Cortex of kidney (tissue), 1 donor: Measurements from ENCODE around the gene SLC32A1.

Source experiments
- DNase-seq: peaks from one replicate; lab custom pipeline; 2025; lab: John Stamatoyannopoulos, UW

SLC32A1 gene

GRCh38 chr20:38725931-38726803 is 1.9 kb downstream of the SLC32A1 start:
- DNase-seq, result no peak

DNA sequence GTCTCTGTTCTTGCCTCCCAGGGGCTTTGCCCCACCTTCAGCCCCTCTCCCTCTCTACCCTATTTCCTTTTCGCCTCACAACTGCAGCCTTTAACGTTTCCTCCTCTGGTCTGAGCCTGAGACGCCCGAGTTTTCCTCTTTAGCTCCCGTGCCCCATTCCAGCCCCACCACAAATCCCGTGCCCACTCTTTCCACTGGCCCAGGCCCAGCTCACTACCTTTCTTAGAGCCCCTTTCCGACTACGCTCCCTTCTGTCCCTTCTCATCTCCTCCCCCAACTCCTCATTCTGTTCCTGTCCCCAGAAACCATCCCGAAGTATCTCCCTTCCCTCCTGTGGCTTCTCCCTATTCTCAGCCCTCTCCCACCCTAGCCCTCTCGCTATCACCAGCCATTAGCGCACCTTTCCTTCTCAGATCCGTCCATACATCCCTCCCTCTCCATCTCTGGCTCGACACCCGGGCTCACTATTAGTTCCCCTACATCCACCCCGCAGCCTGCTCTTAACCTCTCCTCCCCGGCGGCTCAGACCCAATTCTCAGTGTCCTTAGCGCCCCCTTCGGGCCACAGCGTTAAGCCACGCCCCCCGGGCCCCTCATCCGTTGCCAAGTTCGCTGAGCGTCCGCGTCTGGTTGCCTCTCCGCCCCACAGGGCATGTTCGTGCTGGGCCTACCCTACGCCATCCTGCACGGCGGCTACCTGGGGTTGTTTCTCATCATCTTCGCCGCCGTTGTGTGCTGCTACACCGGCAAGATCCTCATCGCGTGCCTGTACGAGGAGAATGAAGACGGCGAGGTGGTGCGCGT is 2.7 kb downstream of the SLC32A1 start:
- DNase-seq, result no peak

DNA sequence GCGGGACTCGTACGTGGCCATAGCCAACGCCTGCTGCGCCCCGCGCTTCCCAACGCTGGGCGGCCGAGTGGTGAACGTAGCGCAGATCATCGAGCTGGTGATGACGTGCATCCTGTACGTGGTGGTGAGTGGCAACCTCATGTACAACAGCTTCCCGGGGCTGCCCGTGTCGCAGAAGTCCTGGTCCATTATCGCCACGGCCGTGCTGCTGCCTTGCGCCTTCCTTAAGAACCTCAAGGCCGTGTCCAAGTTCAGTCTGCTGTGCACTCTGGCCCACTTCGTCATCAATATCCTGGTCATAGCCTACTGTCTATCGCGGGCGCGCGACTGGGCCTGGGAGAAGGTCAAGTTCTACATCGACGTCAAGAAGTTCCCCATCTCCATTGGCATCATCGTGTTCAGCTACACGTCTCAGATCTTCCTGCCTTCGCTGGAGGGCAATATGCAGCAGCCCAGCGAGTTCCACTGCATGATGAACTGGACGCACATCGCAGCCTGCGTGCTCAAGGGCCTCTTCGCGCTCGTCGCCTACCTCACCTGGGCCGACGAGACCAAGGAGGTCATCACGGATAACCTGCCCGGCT is 3.4 kb downstream of the SLC32A1 start:
- DNase-seq, result no peak

GRCh38 chr20:38728191-38728781 is 4.0 kb downstream of the SLC32A1 start:
- no peak for DNase-seq

DNA sequence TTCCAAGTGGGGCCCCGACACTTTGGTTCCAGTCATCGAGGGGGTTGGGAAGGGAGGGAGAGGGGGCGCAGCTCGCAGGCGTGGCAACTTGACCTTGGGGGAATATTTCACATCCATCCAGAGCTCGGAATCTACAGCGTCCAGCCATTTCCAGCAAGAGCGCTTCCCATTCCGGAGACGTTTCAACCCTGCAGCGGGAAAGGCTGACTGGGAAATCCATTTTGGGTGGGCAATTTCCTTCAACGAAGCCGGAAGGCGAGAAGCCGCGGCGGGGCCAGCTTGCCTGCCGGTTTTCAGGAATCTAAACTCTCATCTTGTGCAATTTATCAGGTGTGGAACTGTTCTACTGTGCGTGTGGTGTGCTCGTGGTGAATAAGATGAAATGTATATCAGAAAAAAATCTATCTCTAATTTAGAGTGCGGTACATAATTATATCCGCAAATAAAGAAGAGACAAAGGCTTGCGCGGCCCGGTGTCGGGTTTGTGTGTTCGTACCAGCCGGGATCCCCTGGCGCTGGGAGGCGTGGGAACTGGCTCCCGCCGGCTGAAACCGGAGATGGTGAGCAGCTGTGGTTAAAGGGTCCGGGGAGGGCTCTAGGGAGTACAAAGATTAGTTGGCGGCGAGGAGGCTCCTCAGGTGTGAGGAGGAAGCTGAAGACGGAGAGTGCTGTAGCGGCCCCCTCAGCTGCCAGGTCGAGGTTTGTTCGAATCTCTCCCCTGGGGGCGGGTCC is 4.8 kb downstream of the SLC32A1 start:
- DNase-seq, result no peak

DNA sequence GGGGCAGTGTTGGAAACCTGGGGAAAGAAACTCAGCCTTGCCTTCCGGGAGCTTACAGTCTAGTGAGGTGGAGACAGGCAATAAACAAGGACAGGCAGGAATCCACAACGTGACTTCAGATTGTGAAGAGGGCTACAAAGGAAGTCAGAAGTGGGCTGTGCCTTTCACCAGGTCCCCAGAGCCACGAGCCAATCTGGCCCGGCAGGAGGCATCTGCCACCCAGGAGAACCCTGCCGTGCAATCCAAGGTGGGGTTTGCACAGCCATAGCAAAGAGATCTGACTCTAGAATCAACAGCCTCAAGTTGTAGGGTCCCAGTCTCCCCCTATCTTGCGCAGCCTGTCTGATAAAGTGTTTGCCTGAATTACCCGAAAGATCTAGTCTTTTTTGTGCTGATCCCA is 5.5 kb downstream of the SLC32A1 start:
- DNase-seq, result no peak

DNA sequence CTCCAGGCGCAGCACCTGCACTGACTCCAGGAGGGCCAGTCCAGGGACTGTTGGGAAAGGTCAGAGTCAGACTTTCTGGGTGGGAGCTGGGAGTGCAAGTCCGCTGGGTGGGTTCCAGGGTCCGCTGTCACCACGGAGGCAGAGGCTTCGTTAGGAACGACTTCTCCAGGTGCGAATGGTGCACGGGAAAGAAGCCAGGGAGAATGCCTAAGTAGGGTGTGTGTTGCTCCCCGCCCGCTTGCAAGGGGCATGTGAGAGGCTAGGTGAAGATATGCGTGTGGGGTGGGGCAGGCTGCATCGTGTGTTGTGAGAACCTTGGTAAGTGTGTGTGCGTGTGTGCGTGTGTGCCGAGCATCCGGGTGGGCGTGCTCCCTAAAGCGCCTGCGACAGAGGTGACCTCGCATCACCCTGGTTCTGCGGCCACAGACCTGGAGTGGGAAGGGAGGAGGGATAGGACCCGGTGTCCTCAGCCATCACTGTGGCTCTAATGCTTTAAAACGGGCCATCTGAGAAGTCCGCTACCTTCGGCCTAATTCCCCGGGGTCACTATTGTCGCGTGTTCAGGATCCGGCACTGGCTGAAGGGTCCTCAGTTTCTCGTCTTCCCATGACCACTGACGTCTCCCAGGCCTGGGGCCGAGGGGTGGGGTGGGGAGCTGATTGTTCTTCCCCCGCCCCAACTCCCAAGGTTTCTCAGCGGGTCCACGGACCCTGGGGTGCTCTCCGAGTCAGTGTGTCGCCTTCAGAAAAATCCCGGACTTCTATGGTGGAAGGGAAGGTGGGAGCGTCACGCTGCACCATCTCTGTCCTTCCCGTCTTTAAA is 6.1 kb downstream of the SLC32A1 start:
- no peak for DNase-seq

DNA sequence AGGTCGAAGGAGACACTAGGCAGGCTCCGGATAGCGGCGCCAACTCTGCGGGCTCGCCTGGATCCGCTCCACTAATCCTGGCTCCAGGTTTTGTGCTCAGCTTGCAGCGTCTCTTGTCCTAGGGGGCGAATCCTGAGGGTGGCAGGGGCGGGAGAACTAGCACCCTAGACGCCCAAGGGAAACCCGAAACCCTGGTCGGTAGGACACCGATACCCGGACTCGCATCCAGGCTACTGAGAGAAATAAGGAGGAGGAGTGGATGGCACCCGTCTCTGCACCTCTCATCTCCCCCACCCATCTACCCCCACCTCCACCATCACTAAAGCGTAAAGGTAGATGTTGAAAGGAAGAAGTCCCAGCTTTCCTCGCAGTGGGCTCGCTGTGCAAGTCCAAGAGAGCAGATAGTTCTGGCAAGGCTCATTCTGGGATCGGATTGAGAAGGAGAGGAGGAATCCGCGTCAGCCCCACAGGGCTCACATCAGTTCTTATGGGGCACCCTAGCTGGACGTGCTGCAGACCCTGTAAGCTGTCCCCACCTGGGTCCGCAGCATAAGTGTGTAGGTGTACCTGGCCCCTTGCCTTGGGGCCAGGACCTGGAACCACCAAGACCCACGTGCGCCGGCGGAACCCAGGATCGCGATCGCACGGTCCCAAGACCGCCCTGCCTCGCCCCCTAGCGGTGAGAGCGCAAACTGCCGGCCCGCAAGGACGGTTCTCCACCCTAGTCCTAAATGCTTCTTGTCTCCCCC is 6.9 kb downstream of the SLC32A1 start:
- no peak for DNase-seq

DNA sequence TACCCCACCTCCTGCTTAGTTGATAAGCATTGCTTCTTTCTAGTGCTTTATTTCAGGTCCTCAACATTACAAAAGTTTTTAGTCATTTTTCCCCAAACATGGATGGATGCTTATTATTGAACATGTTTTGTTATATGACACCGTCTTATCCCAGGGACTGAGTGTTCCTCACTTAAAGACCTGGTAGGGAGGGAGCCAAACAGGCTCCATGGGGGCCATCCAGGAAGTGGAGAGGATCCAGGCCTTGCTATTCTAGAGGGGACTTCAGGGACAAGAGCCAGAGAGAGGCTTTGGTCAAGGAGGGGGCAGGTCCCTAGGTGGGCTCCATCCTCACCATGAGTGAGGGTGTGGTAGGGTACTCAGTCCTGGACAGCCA is 7.4 kb downstream of the SLC32A1 start:
- no peak for DNase-seq

DNA sequence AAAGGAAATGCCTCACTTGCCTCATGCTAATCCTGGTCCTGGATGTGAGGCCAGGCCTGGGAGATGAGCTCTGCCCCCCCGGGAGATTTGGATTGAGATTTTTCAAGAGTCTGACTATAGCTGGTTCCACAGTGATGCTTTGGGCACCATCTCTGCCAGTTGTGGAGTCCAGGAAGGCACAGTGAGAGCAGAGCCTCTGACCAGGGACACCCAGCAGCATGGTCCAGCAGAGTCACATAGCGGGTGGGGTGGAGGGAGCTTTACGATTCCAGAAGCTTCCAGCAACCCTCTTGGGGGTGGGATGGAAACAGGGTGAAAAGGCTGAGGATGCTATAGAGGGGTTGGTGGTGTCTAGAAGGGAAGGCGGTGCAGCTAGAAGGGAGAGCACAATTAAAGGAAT is 8.7 kb downstream of the SLC32A1 start:
- DNase-seq, result no peak

DNA sequence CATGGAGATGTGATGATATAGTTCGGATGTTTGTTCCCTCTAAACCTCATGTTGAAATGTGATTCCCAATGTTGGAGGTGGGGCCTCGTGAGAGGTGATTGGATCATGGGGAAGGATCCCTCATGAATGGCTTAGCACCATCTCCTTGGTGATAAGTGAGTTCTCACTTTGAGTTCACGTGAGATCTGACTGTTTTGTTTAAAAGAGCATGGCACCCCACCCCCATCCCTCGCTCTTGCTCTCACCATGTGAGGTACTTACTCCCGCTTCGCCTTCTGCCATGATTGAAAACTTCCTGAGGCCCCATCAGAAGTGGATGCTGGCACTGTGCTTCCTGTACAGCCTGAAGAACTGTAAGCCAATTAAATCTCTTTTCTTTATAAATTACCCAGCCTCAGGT is 10.9 kb downstream of the SLC32A1 start:
- DNase-seq, result no peak

GRCh38 chr20:38737887-38738286 is 13.6 kb downstream of the SLC32A1 start:
- DNase-seq, result no peak

DNA sequence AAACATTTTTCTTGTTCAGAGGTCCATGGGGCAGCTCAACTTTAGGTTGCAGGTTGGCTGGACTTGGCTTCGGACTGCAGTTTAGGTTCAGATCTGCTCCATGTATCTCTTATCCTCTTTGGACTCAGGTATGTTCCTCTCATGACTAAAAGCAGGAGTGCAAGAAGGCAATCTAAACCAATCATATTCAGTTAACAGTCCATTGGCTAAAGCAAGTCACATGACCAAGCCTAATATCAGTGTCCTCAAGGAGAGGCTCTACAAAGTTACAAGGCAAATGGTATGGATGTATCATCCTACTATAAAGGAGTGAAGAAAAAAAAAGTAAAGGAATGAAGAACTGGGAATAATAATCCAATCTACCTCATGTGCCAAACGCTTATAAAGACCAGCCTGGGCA is 21.5 kb downstream of the SLC32A1 start:
- no peak for DNase-seq

DNA sequence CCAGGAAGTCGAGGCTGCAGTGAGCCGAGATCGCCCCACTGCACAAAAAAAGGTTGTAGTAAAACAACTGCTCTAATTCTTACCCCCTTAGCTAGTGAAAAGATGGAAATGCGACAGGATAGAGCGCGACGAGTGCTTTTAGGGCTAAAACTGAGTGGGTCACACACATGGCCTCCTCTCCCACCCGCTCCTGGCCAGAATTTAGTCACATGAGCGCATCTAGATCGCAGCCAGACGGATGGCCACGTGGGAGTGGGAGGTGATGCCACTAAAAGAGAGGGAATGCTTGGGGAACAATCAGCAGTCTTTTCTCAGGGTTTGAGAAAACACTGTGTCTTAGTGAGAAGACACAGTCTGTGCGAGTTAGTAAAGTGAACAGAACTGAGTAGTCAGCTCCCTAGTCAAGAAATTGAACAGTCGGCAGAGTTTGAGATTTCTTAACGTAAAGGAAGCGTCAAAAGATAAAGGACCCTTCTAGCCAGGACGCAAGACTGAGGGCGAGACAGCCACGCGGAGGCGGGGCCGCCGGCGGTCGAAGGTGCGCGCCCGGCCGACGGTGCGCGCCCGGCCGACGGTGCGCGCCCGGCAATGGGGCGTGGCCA is 23.3 kb downstream of the SLC32A1 start:
- no peak for DNase-seq

DNA sequence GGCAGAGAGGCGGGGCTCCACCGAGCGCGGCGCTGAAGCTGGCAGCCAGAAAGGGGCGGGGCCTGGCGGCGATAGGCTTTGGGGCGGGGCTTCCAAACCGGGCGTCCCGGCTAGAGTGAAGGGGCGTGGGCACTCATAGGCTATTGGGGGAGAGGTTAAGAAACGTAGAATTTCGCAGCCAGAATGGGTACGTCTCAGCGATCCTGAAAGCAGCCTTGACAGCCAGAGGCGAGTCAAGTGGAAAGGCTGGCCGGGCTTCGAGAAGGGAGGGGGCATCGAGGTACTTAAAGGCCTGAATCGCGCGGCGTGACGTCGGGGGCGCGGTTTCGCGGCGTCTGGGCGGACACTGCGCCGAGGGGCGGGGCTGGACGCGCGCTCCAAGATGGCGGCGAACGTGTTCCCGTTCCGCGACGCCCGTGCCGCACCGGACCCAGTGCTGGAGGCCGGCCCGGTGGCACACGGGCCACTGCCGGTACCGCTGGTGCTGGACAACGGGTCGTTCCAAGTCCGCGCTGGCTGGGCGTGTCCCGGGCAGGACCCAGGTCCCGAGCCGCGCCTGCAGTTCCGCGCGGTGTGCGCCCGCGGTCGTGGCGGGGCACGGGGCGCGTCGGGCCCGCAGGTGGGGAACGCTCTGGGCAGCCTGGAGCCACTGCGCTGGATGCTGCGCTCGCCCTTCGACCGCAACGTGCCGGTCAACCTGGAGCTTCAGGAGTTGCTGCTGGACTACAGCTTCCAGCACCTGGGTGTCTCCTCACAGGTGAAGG is 24.0 kb downstream of the SLC32A1 start, which contains the start of gene ACTR5:
TSS of gene ACTR5 (plus strand) at position 364 of the 764 bp plus-strand sequence. CDS start at position 383, 19 bp downstream.
- peak; percentile 38 for DNase-seq

- no peak for DNase-seq
Measured at GRCh38 chr20:38748861-38749149, 24.5 kb downstream of the SLC32A1 start.

DNA sequence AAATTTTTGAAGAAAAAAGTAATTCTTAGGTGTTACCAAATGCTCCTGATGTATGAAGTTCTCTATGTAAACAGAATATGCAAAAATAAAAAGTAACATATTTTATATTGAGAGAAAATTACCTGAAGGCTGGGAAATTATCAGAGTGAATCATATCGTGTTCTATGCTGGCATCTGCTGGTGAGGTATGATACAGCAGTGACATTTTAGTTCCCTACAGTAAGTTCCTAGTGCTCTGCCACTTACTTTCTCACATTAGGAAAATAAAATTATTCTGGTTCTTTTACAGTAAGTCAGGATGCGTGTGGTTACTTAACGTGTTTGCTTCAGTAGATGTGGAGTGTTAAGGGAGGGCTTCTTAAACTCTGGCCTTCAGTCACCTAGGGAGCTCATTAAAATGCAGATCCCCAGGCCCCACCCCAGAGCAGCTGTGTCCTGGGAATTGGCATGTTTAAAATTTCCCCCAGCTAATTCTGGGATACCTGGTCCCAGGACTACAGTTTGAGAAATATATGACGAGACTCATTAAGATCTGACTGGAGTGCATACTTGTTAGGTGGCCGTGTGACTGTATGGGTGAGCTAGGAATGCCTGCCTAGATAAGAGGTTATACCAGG is 27.2 kb downstream of the SLC32A1 start:
- no peak for DNase-seq

DNA sequence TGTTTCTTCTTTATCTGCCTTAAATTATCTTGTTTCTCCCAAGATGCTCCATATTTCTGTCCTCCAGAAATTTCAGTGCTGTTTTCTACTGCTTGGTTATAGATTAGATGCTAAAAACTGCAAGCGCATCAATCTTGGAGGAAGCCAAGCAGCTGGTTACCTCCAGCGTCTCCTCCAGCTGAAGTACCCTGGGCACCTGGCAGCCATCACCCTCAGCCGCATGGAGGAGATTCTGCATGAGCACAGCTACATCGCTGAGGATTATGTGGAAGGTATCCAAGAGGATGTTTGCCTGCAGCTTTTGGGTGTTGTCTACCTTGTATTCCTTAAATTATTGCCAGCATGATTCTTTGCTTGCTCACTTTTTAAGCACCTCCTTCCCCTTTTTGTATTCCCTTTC is 27.7 kb downstream of the SLC32A1 start:
- DNase-seq, result no peak

GRCh38 chr20:38754924-38755323 is 30.6 kb downstream of the SLC32A1 start:
- no peak for DNase-seq
